HG03060 (cell line): ENCODE data around the gene GALNS.

Experiments used
- ATAC-seq: cut with Tn5 transposase; IDR thresholded peaks from one replicate; pipeline ENCODE4 v1.9.1; 2021; ENCODE audit warnings: low read depth, moderate number of reproducible peaks; ENCODE audit not compliant: unreplicated experiment

GALNS gene

GRCh38 chr16:88861359-88861758, 4.6 kb upstream of the GALNS start:
- ATAC-seq = no peak

DNA sequence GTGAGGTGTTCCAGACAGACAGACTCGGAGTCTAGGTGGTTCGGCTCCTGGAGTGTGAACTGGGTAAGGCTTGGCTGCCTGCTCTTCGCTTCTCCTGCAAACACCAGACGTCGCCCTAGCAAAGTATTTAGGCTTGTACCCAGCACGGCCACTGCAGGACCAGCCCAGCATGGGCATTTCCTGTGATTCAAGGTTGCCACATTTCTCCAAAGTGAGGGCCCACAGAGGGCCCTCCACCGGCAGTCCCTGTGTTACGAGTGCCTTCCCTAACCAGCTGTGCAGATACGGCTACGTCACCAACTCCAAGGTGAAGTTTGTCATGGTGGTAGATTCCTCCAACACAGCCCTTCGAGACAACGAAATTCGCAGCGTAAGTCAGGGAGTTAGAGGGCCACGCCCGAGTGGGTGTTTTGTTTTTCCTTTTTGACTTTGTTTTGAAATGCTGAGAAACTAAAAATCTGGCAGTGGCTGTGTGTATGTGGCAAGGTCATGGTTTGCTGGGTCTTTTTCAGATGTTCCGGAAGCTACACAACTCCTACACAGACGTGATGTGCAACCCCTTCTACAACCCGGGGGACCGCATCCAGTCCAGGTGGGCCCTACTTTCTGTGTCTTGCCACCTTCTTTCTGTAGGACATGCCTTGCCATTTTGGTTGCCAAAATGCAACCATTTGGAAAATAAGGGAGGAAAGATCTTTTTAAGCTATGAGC, 2.8 kb upstream of the GALNS start:
- no peak for ATAC-seq

- ATAC-seq = no peak
Measured at GRCh38 chr16:88857728-88858339, 1.1 kb upstream of the GALNS start.

- no peak for ATAC-seq
Measured at GRCh38 chr16:88856122-88856827, 472 bp downstream of the GALNS start.

GRCh38 chr16:88855736-88856121, 1.0 kb downstream of the GALNS start:
- ATAC-seq = no peak

DNA sequence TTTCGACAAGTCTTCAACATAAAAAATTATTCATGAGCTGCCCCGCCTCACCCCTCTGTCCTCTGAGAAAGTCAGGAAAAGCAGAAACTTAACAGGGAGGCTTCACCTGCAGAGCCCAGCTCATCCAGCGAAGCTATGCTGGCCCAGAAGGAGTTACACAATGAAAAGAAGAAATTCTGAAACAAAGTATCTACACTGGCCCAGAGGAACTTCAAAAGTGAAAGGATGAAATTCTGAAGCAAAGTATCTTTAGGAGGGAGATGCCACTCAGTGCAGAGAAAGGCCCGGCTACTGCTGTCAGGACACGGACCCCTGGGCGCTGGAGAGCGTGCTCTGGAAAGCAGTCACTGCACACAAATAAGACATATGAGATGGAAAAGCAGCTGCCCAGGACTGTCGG, 1.6 kb downstream of the GALNS start:
- ATAC-seq = no peak

DNA sequence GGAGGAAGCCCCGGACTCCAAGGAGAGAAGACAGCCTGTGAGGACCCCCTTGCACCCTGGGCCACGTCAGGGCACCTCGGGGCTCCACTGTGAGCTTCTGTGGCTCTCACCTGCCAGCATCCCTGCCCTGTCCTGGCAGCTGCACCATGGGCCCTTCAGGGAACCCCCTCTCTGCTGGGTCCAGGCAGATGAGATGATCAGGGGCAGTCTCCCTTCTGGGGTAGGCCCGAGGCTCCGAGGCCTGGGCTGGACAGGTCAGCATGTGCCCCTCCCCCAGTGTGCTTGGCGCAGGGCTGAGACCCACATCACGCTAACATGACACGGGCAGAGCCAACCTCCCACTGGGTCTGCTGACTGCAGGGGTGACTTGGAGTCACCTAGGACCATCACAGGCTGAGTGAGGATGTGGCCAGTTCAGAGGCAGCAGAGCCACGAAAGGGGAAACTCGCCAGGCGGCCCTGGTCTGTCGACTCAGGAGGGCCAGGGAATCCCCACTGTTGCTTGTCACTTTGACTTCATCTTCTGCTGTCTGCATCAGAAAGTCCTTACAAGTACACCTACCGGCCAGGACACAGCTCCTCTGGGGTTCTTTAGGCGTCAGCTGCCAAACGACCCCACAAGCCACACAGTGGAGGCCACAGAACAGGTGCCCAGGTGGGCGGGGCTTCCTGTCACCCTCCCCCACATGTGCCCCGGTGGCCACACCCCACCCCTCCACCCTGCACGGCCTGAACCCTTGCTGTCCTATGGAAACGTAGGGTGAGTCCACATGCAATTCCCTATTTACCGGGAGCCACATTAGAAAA, 2.2 kb downstream of the GALNS start:
- no peak for ATAC-seq

DNA sequence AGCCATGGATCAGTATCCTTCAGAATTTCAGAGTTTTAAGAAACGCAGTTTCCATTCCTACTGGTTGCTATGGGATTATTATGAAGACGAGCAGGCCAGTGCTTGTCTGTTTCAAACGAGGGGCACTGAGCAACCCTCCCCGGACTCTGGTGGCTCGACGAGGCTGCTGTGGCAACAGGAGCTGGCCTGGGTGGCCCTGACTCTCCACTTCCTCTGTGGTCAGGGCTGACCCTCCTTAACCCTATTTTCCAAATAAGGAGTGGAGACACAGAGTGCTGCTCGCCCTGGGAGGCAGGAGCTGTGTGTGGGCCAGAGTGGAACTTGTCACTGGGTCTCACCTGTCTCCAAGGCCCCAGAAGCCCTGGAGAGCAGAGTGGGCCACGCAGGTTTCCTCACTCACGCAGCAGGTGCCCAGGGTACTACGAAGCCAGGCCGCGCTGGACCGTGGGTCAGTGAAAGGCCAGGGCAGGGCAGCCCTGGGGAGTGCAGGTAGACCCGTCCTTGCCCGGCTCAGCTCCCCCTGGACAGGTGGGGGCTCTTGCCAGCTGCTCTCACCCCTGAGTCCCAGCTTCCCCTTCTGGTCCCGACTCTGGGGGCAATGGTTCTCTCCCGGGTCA, 3.3 kb downstream of the GALNS start:
- no peak for ATAC-seq

GRCh38 chr16:88851616-88852015, 5.1 kb downstream of the GALNS start:
- ATAC-seq = no peak

GRCh38 chr16:88850531-88851199, 6.1 kb downstream of the GALNS start:
- no peak for ATAC-seq

- ATAC-seq = no peak
Measured at GRCh38 chr16:88848557-88848956, 8.2 kb downstream of the GALNS start.

DNA sequence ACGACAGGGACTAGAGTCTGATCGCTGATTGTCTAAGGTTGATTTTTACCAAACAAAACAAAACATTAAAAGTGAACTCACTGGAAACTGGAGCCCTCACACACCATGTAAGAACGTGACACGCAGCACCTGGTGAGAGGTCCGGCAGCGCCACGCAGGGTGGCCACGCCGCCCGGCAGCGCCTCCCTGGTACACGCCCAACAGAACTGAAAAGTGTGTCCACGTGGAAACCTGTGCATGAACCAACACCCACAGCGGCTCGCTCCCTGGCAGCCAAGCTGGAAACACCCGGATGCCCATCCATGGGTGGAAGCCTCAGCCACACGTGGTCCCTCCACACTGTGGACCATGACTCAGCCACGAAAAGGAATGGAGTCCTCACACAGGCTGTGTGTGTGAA, 9.1 kb downstream of the GALNS start:
- ATAC-seq = no peak

DNA sequence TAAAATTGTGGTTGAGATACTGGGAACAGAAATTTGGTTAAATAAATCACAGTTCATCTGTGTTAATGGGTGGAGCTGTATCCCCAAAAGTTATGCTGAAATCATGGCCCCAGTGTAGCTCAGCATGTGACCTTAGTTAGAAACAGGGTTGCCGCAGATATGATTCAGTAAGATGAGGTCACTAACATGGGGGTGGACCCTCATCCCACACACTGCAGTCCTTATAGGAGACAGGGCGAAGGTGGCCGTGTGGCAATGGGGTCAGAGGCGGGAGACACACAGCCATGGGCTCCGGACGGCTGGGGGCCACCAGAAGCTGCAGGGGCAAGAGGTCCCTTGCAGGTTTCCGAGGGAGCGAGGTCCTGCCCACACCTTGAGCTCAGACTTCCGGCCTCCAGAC, 10.7 kb downstream of the GALNS start:
- ATAC-seq = no peak

DNA sequence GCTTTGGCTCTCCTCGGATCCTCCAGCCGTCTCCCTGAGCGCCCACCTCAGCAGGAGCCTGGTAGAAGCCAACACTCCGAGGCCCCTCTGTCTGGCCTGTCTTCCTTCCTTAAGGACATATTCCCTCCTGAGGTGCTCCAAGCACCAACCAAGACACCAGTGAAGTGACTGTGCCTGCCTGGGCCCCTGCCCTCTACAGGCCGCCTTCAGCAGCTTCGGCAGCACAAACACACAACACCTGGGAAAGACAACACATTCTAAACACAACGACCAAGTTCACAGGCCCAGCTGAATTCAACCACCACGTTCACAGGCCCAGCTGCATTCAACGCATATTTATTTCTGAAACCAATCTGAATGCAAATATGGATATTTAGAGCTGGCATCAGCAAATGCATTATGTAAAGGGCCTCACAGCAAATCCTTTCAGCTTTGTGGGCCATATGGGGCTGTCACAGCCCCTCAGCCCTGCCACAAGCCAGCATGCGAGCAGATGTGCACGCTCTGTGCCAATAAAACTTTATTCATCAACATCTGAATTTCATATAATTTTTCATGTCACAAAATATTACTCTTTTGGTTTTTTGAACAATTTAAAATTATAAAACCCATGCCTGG, 12.2 kb downstream of the GALNS start:
- ATAC-seq = no peak

DNA sequence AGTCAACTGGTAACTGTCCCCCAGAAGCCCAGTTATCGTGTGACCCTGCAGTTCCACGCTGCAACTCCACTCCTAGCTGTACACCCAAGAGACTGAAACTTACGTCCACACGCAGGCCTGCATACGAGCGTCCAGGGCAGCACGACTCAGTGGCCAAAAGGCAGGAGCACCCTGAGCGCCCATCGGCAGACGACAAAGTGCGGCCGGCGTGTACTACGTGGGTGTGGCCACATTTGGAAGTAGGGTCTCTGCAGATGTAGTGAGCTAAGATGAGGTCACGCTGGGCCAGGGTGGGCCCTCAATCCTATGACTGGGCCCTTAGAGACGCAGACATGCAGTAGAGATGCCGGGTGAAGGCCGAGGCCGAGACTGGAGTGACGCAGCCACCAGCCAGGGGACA, 13.5 kb downstream of the GALNS start:
- ATAC-seq = no peak

- ATAC-seq = no peak
Measured at GRCh38 chr16:88842806-88843205, 13.9 kb downstream of the GALNS start.

DNA sequence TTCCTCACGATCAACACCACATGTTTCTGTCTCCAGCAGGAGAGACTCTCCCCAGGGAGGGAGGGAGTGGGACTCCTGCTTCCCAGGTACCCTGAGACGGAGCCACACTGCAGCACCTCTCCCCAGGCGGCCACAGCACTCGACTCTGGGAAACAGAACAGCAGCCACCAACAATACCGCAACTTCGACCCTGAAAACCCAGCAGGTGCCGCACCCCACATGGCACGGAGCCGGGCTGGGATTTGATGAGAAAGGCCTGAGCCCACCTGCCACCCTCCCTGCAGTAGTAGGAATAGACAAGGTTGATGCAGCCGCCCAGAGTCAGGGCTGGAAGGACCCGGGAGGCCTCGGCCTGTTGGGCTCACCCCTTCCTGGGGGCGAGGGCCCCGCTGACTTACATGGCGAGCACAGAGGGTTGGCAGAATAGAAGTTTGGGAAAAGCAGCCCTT, 14.4 kb downstream of the GALNS start:
- no peak for ATAC-seq

GRCh38 chr16:88841521-88842307, 15.0 kb downstream of the GALNS start:
- ATAC-seq = no peak
